Measurements from ENCODE around the gene FRMD5. TPM values are rescaled to one million over a fixed set of nuclear protein-coding genes. Genes with fewer than 3 reads are reported as not detected.

FRMD5 gene
- total and polyA plus RNA-seq, 2 donors from 2014 or later: 0.32 to 0.41 TPM

GRCh38 chr15:44096596-44096995, 98.5 kb downstream of the FRMD5 start:
- Histone ChIP-seq H3K9ac (ENCODE audit: low read length in 3 of 3) (no peak overlapping the region), H3K4me3 (ENCODE audit: low read length in 3 of 3) (no peak overlapping the region), H3K27me3 (ENCODE audit: control insufficient read depth, insufficient read depth, low read length) (no peaks in the 10 kb centered on the region), H3K9me3 (ENCODE audit: control insufficient read depth in 2 of 3, insufficient read depth in 1 of 3, low read length in 3 of 3) (no peaks in the 10 kb centered on the region), H3K36me3 (ENCODE audit: control insufficient read depth in 2 of 3, insufficient read depth in 3 of 3, low read length in 3 of 3) (no peaks in the 10 kb centered on the region), H3K4me1 (ENCODE audit: control insufficient read depth in 2 of 3, insufficient read depth in 2 of 3, low read depth in 1 of 3, low read length in 3 of 3) (no peaks in the 10 kb centered on the region), H3K27ac (ENCODE audit: low read depth in 2 of 2, low read length in 2 of 2) (no peak overlapping the region)
- DNase-seq (no peak), FAIRE-seq (no peak)
- TF ChIP-seq CTCF (IDR thresholded peaks at IDR 0.05; ENCODE audit: borderline replicate concordance, extremely low read depth, insufficient read depth): no peak
- intact Hi-C loops (cut with DNase I): no loop called here

- FAIRE-seq (no peak), DNase-seq (no peak)
- no peak overlapping the region for H3K9ac ChIP-seq (ENCODE audit: low read length in 3 of 3)
- TF ChIP-seq CTCF (IDR thresholded peaks at IDR 0.05; ENCODE audit: borderline replicate concordance, extremely low read depth, insufficient read depth): no peak
- H3K4me3 ChIP-seq (ENCODE audit: low read length in 3 of 3): no peak overlapping the region
- intact Hi-C loops (cut with DNase I): no loop called here
- H3K27ac ChIP-seq (ENCODE audit: low read depth in 2 of 2, low read length in 2 of 2): no peak overlapping the region
- H3K36me3 ChIP-seq (ENCODE audit: control insufficient read depth in 2 of 3, insufficient read depth in 3 of 3, low read length in 3 of 3): no peaks in the 10 kb centered on the region
- no peaks in the 10 kb centered on the region for H3K9me3 ChIP-seq (ENCODE audit: control insufficient read depth in 2 of 3, insufficient read depth in 1 of 3, low read length in 3 of 3)
- no peaks in the 10 kb centered on the region for H3K27me3 ChIP-seq (ENCODE audit: control insufficient read depth, insufficient read depth, low read length)
- H3K4me1 ChIP-seq (ENCODE audit: control insufficient read depth in 2 of 3, insufficient read depth in 2 of 3, low read depth in 1 of 3, low read length in 3 of 3): no peaks in the 10 kb centered on the region
These were observed 100.3 kb downstream of the FRMD5 start for GRCh38 chr15:44094781-44095180.

- intact Hi-C loops (cut with DNase I): no loop called here
- no peaks in the 10 kb centered on the region for H3K36me3 ChIP-seq (ENCODE audit: control insufficient read depth in 2 of 3, insufficient read depth in 3 of 3, low read length in 3 of 3)
- no peaks in the 10 kb centered on the region for H3K27me3 ChIP-seq (ENCODE audit: control insufficient read depth, insufficient read depth, low read length)
- no peak for TF ChIP-seq CTCF (IDR thresholded peaks at IDR 0.05; ENCODE audit: borderline replicate concordance, extremely low read depth, insufficient read depth)
- H3K4me1 ChIP-seq (ENCODE audit: control insufficient read depth in 2 of 3, insufficient read depth in 2 of 3, low read depth in 1 of 3, low read length in 3 of 3): no peaks in the 10 kb centered on the region
- DNase-seq: no peak
- no peak overlapping the region for H3K9ac ChIP-seq (ENCODE audit: low read length in 3 of 3)
- no peak overlapping the region for H3K4me3 ChIP-seq (ENCODE audit: low read length in 3 of 3)
- no peak for FAIRE-seq
- no peaks in the 10 kb centered on the region for H3K9me3 ChIP-seq (ENCODE audit: control insufficient read depth in 2 of 3, insufficient read depth in 1 of 3, low read length in 3 of 3)
- H3K27ac ChIP-seq (ENCODE audit: low read depth in 2 of 2, low read length in 2 of 2): no peak overlapping the region
These were observed 101.2 kb downstream of the FRMD5 start for GRCh38 chr15:44093836-44094235.

- no peaks in the 10 kb centered on the region for H3K4me1 ChIP-seq (ENCODE audit: control insufficient read depth in 2 of 3, insufficient read depth in 2 of 3, low read depth in 1 of 3, low read length in 3 of 3)
- no peak for TF ChIP-seq CTCF (IDR thresholded peaks at IDR 0.05; ENCODE audit: borderline replicate concordance, extremely low read depth, insufficient read depth)
- intact Hi-C loops (cut with DNase I): no loop called here
- no peaks in the 10 kb centered on the region for H3K27me3 ChIP-seq (ENCODE audit: control insufficient read depth, insufficient read depth, low read length)
- H3K27ac ChIP-seq (ENCODE audit: low read depth in 2 of 2, low read length in 2 of 2): no peak overlapping the region
- no peak for FAIRE-seq
- no peaks in the 10 kb centered on the region for H3K36me3 ChIP-seq (ENCODE audit: control insufficient read depth in 2 of 3, insufficient read depth in 3 of 3, low read length in 3 of 3)
- no peak overlapping the region for H3K9ac ChIP-seq (ENCODE audit: low read length in 3 of 3)
- no peak for DNase-seq
- H3K9me3 ChIP-seq (ENCODE audit: control insufficient read depth in 2 of 3, insufficient read depth in 1 of 3, low read length in 3 of 3): no peaks in the 10 kb centered on the region
- no peak overlapping the region for H3K4me3 ChIP-seq (ENCODE audit: low read length in 3 of 3)
These were observed 102.8 kb downstream of the FRMD5 start for GRCh38 chr15:44092221-44092620.
